Hepatocyte (in vitro differentiated cells): ENCODE measurements around the gene BMP7.

Experiments
- CTCF ChIP-seq: fragments of 200-600 bp; sonication (generic); IDR thresholded peaks from 2 replicates; pipeline ENCODE4 v1.5.1; 2016; ENCODE audit warnings: antibody characterized with exemption, mild to moderate bottlenecking; ENCODE audit not compliant: poor library complexity
- EZH2 ChIP-seq: fragments of 200-600 bp; sonication (generic); IDR thresholded peaks from 2 replicates; pipeline ENCODE4 v1.6.1; 2016; ENCODE audit warnings: antibody characterized with exemption, mild to moderate bottlenecking, borderline replicate concordance
- EZH2phosphoT487 ChIP-seq: fragments of 200-600 bp; sonication (generic); IDR thresholded peaks from one replicate; pipeline ENCODE4 v1.6.1; 2018; ENCODE audit warnings: antibody characterized with exemption, mild to moderate bottlenecking, low read depth, moderate library complexity; ENCODE audit not compliant: unreplicated experiment, severe bottlenecking

DNA sequence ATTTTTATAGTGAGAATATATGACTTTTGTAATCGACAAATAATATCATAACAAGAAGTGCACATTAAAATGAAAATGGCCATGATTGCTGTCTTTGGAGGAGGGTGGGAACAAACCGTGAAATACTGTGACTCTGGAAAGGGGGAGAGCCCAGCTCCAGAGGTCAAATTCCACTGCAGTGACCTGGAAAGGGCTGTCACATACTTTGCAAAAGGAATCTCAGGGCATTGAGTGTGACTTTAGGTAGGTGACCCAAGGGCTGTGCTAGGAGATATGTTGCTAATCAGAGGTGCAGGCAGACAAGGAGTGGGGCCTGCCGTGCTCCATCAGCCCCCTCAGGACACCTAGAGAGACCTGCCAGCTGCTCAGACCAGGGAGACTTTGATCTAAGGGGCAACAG is 28.1 kb upstream of the BMP7 start:
- TF ChIP-seq CTCF, result no peak
- TF ChIP-seq EZH2, result no peak
- no peak for TF ChIP-seq EZH2phosphoT487
